A673 (cell line): Measurements from ENCODE around the gene CCDC106.

Experiments used
- CTCF ChIP-seq: fragments of 300-800, 200-600 bp; sonication (generic); conservative IDR thresholded peaks from 2 replicates; pipeline ENCODE4 v1.5.1; 2017; ENCODE audit warnings: low read depth, mild to moderate bottlenecking, antibody characterized with exemption, low read length, moderate library complexity, mixed read lengths
- EZH2 ChIP-seq: fragments of 200-600 bp; sonication (generic); IDR thresholded peaks from 2 replicates; pipeline ENCODE4 v1.6.1; 2017; ENCODE audit warnings: borderline replicate concordance, low read depth, mild to moderate bottlenecking, mixed read lengths, antibody characterized with exemption, low read length; ENCODE audit not compliant: poor library complexity, severe bottlenecking

GRCh38 chr19:55599842-55600661 is 48.0 kb upstream of the CCDC106 start, which contains the start of gene ZNF524:
- TF ChIP-seq CTCF (no peak), EZH2 (no peak)
